Panc1 (cell line): ENCODE measurements around the gene DCST2.

Experiments
- TF ChIP-seq, protein P1 (sequence below): fragments of 450-650 bp; IDR thresholded peaks from 2 replicates; pipeline ENCODE4 v1.5.1; 2017; ENCODE audit warnings: mild to moderate bottlenecking
- TF ChIP-seq, protein P2 (sequence below), 2 experiments: IDR thresholded peaks; 2 replicates each; pipeline ENCODE4 v1.6.1; 2011 to 2012; ENCODE audit warnings: low read depth in 2 of 2, control low read depth in 1 of 2, low read length in 1 of 2, mild to moderate bottlenecking in 1 of 2, moderate library complexity in 1 of 2; ENCODE audit not compliant: insufficient read depth in 1 of 2

DNA sequence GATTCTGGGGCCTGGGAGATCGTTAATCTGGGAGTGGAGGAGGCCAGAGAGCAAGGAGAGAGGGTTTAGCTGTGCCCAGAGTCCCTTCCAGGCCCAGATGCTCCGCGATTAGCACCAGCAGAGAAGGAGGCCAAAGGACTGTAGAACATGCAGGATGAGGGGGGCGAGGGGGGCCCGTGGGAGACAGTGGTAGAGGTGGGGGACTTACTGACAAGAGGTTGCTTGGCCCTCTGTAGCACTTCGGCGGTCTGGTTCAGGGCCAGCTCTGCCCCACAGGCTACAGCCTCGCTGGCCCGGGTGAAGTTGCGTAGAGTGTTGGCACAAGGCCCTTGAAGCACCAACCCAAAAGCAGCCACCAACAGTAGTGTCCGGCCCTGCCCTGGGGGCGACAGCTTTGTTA is 695 bp downstream of the DCST2 start:
- TF ChIP-seq, protein P1, sequence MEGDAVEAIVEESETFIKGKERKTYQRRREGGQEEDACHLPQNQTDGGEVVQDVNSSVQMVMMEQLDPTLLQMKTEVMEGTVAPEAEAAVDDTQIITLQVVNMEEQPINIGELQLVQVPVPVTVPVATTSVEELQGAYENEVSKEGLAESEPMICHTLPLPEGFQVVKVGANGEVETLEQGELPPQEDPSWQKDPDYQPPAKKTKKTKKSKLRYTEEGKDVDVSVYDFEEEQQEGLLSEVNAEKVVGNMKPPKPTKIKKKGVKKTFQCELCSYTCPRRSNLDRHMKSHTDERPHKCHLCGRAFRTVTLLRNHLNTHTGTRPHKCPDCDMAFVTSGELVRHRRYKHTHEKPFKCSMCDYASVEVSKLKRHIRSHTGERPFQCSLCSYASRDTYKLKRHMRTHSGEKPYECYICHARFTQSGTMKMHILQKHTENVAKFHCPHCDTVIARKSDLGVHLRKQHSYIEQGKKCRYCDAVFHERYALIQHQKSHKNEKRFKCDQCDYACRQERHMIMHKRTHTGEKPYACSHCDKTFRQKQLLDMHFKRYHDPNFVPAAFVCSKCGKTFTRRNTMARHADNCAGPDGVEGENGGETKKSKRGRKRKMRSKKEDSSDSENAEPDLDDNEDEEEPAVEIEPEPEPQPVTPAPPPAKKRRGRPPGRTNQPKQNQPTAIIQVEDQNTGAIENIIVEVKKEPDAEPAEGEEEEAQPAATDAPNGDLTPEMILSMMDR = no peak
- TF ChIP-seq, protein P2, sequence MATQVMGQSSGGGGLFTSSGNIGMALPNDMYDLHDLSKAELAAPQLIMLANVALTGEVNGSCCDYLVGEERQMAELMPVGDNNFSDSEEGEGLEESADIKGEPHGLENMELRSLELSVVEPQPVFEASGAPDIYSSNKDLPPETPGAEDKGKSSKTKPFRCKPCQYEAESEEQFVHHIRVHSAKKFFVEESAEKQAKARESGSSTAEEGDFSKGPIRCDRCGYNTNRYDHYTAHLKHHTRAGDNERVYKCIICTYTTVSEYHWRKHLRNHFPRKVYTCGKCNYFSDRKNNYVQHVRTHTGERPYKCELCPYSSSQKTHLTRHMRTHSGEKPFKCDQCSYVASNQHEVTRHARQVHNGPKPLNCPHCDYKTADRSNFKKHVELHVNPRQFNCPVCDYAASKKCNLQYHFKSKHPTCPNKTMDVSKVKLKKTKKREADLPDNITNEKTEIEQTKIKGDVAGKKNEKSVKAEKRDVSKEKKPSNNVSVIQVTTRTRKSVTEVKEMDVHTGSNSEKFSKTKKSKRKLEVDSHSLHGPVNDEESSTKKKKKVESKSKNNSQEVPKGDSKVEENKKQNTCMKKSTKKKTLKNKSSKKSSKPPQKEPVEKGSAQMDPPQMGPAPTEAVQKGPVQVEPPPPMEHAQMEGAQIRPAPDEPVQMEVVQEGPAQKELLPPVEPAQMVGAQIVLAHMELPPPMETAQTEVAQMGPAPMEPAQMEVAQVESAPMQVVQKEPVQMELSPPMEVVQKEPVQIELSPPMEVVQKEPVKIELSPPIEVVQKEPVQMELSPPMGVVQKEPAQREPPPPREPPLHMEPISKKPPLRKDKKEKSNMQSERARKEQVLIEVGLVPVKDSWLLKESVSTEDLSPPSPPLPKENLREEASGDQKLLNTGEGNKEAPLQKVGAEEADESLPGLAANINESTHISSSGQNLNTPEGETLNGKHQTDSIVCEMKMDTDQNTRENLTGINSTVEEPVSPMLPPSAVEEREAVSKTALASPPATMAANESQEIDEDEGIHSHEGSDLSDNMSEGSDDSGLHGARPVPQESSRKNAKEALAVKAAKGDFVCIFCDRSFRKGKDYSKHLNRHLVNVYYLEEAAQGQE (IDR thresholded peaks at IDR 0.05; ENCODE audit: insufficient read depth in 1 of 2, low read depth in 2 of 2, low read length in 1 of 2) = no peak
